ENCODE measurements around the gene RPS21. TPM values are rescaled to one million over a fixed set of nuclear protein-coding genes. Genes with fewer than 3 reads are reported as not detected.

RPS21 gene
- total and polyA plus RNA-seq, 9 of the 15 experiments (the other 6 are each of a cell fraction or from before 2014, with no cell fraction given): 1,380 to 5,647 (median 3,091) TPM

DNA sequence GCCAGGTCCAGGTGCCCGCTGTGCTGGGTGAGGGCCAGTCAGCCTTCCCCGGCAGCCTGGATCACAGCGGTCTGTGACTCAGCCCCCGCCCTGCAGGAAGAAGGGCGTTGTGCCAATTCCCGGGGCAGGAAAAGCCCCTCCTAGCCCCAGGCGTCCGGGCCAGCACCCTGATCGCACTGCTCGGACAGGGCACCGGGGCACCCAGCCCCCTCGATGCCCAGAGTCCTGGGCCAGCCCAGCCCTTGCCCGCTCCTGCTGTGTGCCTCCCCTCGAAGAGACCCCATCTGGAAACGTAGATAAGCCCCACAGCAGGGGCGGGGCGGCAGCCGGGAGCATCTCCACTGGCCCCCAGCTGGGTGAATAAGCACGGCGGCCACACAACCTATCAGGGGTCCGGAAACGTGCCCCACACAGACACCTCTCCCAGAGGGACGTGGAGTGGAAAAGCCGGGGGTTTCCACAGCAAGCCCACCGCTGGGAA, 29.7 kb upstream of the RPS21 start (continued):
- TF ChIP-seq, protein P1, sequence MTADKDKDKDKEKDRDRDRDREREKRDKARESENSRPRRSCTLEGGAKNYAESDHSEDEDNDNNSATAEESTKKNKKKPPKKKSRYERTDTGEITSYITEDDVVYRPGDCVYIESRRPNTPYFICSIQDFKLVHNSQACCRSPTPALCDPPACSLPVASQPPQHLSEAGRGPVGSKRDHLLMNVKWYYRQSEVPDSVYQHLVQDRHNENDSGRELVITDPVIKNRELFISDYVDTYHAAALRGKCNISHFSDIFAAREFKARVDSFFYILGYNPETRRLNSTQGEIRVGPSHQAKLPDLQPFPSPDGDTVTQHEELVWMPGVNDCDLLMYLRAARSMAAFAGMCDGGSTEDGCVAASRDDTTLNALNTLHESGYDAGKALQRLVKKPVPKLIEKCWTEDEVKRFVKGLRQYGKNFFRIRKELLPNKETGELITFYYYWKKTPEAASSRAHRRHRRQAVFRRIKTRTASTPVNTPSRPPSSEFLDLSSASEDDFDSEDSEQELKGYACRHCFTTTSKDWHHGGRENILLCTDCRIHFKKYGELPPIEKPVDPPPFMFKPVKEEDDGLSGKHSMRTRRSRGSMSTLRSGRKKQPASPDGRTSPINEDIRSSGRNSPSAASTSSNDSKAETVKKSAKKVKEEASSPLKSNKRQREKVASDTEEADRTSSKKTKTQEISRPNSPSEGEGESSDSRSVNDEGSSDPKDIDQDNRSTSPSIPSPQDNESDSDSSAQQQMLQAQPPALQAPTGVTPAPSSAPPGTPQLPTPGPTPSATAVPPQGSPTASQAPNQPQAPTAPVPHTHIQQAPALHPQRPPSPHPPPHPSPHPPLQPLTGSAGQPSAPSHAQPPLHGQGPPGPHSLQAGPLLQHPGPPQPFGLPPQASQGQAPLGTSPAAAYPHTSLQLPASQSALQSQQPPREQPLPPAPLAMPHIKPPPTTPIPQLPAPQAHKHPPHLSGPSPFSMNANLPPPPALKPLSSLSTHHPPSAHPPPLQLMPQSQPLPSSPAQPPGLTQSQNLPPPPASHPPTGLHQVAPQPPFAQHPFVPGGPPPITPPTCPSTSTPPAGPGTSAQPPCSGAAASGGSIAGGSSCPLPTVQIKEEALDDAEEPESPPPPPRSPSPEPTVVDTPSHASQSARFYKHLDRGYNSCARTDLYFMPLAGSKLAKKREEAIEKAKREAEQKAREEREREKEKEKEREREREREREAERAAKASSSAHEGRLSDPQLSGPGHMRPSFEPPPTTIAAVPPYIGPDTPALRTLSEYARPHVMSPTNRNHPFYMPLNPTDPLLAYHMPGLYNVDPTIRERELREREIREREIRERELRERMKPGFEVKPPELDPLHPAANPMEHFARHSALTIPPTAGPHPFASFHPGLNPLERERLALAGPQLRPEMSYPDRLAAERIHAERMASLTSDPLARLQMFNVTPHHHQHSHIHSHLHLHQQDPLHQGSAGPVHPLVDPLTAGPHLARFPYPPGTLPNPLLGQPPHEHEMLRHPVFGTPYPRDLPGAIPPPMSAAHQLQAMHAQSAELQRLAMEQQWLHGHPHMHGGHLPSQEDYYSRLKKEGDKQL (CRISPR knock-in tag; IDR thresholded peaks at IDR 0.05; ENCODE audit: borderline replicate concordance): no peak
- TF ChIP-seq TEAD4 (IDR thresholded peaks at IDR 0.05; ENCODE audit: low read length) (peak; percentile 61), TEAD4 (CRISPR knock-in tag; IDR thresholded peaks at IDR 0.05; ENCODE audit: borderline replicate concordance) (no peak), SPI1 (IDR thresholded peaks at IDR 0.05; ENCODE audit: borderline replicate concordance, low read depth, low read length) (no peak), XRCC5 (IDR thresholded peaks at IDR 0.05; ENCODE audit: low read depth, low read length) (0 out of 2 replicates have a peak, but pooled peaks have one; percentile 22), MCM5 (IDR thresholded peaks at IDR 0.05; ENCODE audit: low read depth) (no peak), SMARCA4 (IDR thresholded peaks at IDR 0.05) (peak; percentile 85), ETV5 (CRISPR knock-in tag; IDR thresholded peaks at IDR 0.05; ENCODE audit: low read depth) (no peak), TBL1XR1 (IDR thresholded peaks at IDR 0.05; ENCODE audit: low read length in 2 of 2) (peak in 1 of 2 experiments; percentile 26; a peak in 1 of 4 replicates), NFIC (IDR thresholded peaks at IDR 0.05) (peak; percentile 92), MTA3 (IDR thresholded peaks at IDR 0.05; ENCODE audit: borderline replicate concordance) (peak; percentile 93), NCOR1 (IDR thresholded peaks at IDR 0.05) (peak; percentile 78)
- TF ChIP-seq, protein P2, sequence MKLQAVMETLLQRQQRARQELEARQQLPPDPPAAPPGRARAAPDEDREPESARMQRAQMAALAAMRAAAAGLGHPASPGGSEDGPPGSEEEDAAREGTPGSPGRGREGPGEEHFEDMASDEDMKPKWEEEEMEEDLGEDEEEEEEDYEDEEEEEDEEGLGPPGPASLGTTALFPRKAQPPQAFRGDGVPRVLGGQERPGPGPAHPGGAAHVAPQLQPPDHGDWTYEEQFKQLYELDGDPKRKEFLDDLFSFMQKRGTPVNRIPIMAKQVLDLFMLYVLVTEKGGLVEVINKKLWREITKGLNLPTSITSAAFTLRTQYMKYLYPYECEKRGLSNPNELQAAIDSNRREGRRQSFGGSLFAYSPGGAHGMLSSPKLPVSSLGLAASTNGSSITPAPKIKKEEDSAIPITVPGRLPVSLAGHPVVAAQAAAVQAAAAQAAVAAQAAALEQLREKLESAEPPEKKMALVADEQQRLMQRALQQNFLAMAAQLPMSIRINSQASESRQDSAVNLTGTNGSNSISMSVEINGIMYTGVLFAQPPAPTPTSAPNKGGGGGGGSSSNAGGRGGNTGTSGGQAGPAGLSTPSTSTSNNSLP (IDR thresholded peaks at IDR 0.05; ENCODE audit: borderline replicate concordance, low read depth, low read length): no peak
